Muscle layer of colon (tissue), 2 donors: ENCODE measurements around the gene KRCC1.
"Not testable (repeated sequence)": the region's sequence is repeated elsewhere in the genome, so short reads cannot be mapped to it uniquely, and the experiment has no call there.

Source experiments
- H3K27ac ChIP-seq: one replicate; pipeline ENCODE4 v1.7.0; 2013; ENCODE audit warnings: low read depth, mild to moderate bottlenecking, low read length, moderate library complexity
- H3K27me3 ChIP-seq, 2 donors: one replicate each; pipeline ENCODE4 v1.7.0; 2013; ENCODE audit warnings: low read length in 2 of 2, mild to moderate bottlenecking in 2 of 2; ENCODE audit not compliant: insufficient read depth in 2 of 2, control insufficient read depth in 1 of 2
- H3K36me3 ChIP-seq: one replicate; pipeline ENCODE4 v1.7.0; 2013; ENCODE audit warnings: mild to moderate bottlenecking, low read length; ENCODE audit not compliant: insufficient read depth
- H3K4me1 ChIP-seq: one replicate; pipeline ENCODE4 v1.7.0; 2013; ENCODE audit warnings: mild to moderate bottlenecking, low read length; ENCODE audit not compliant: insufficient read depth
- H3K4me3 ChIP-seq, 2 donors: one replicate each; pipeline ENCODE4 v1.7.0; 2013; ENCODE audit warnings: low read length in 2 of 2, low read depth in 1 of 2, mild to moderate bottlenecking in 1 of 2, moderate library complexity in 1 of 2
- H3K9ac ChIP-seq: one replicate; pipeline ENCODE4 v1.7.0; 2013; ENCODE audit warnings: low read length
- H3K9me3 ChIP-seq: one replicate; pipeline ENCODE4 v1.7.0; 2013; ENCODE audit warnings: mild to moderate bottlenecking, low read length
- donor health status: abdominal sarcoma.
- donor health status: Adenocarcinoma of cecum.

KRCC1 gene

GRCh38 chr2:88016086-88016959, 39.3 kb downstream of the KRCC1 start, which contains the start of gene RNU2-63P:
Gene RNU2-63P (minus strand): TSS chr2:88016547.
- no peaks in the 10 kb centered on the region for H3K36me3 ChIP-seq
- H3K4me3 ChIP-seq = peak within 1 kb of the TSS; percentile 87
- peak within 1 kb of the TSS; percentile 70 for H3K27ac ChIP-seq
- H3K4me1 ChIP-seq = peaks cover 2% of the 10 kb centered on the region
- H3K27me3 ChIP-seq = no peaks in the 10 kb centered on the region
- H3K9me3 ChIP-seq = no peaks in the 10 kb centered on the region
- H3K9ac ChIP-seq = peak within 1 kb of the TSS; percentile 76

GRCh38 chr2:88011011-88011410, 44.6 kb downstream of the KRCC1 start:
- Histone ChIP-seq H3K4me1 (peaks cover 5% of the 10 kb centered on the region), H3K4me3 (no peak overlapping the region), H3K36me3 (no peaks in the 10 kb centered on the region), H3K9me3 (no peaks in the 10 kb centered on the region), H3K27ac (no peak overlapping the region), H3K9ac (no peak overlapping the region), H3K27me3 (no peaks in the 10 kb centered on the region)

- H3K4me3 ChIP-seq = no peak overlapping the region
- no peaks in the 10 kb centered on the region for H3K27me3 ChIP-seq
- H3K4me1 ChIP-seq = peaks cover 5% of the 10 kb centered on the region
- H3K9me3 ChIP-seq = no peaks in the 10 kb centered on the region
- no peak overlapping the region for H3K27ac ChIP-seq
- H3K9ac ChIP-seq = no peak overlapping the region
- H3K36me3 ChIP-seq = no peaks in the 10 kb centered on the region
Observed at GRCh38 chr2:88010136-88010535, 45.4 kb downstream of the KRCC1 start.

- peaks cover 0 to 4% of the 10 kb centered on the region in 2 donors for H3K27me3 ChIP-seq
- no peaks in the 10 kb centered on the region for H3K36me3 ChIP-seq
- H3K9ac ChIP-seq = no peak overlapping the region
- no peaks in the 10 kb centered on the region for H3K9me3 ChIP-seq
- no peak overlapping the region for H3K27ac ChIP-seq
- H3K4me1 ChIP-seq = peaks cover 5% of the 10 kb centered on the region
- no peak overlapping the region for H3K4me3 ChIP-seq
Observed at GRCh38 chr2:88006912-88007439, 48.6 kb downstream of the KRCC1 start.

GRCh38 chr2:88005776-88006175, 49.8 kb downstream of the KRCC1 start:
- Histone ChIP-seq H3K36me3 (no peaks in the 10 kb centered on the region), H3K27ac (no peak overlapping the region), H3K9me3 (no peaks in the 10 kb centered on the region), H3K9ac (no peak overlapping the region), H3K4me1 (no peaks in the 10 kb centered on the region), H3K27me3 (peaks cover 0 to 7% of the 10 kb centered on the region in 2 donors), H3K4me3 (no peak overlapping the region)

GRCh38 chr2:88003074-88003755, 52.4 kb downstream of the KRCC1 start:
- Histone ChIP-seq H3K27me3 (peaks cover 0 to 7% of the 10 kb centered on the region in 2 donors), H3K36me3 (no peaks in the 10 kb centered on the region), H3K27ac (no peak overlapping the region), H3K4me1 (no peaks in the 10 kb centered on the region), H3K4me3 (no peak overlapping the region), H3K9me3 (no peaks in the 10 kb centered on the region), H3K9ac (no peak overlapping the region)

GRCh38 chr2:88002359-88002707, 53.2 kb downstream of the KRCC1 start:
- no peaks in the 10 kb centered on the region for H3K4me1 ChIP-seq
- no peak overlapping the region for H3K9ac ChIP-seq
- H3K27ac ChIP-seq = no peak overlapping the region
- H3K27me3 ChIP-seq = peaks cover 0 to 7% of the 10 kb centered on the region in 2 donors
- no peaks in the 10 kb centered on the region for H3K9me3 ChIP-seq
- no peaks in the 10 kb centered on the region for H3K36me3 ChIP-seq
- no peak overlapping the region for H3K4me3 ChIP-seq

- H3K4me3 ChIP-seq, H3K36me3 ChIP-seq, H3K27me3 ChIP-seq, H3K27ac ChIP-seq, H3K4me1 ChIP-seq, H3K9ac ChIP-seq, H3K9me3 ChIP-seq: not testable (repeated sequence)
Observed at GRCh38 chr2:88000474-88000873, 55.1 kb downstream of the KRCC1 start.

GRCh38 chr2:87996570-87996969, 59.0 kb downstream of the KRCC1 start:
- Histone ChIP-seq H3K9me3 (no peaks in the 10 kb centered on the region), H3K9ac (no peak overlapping the region), H3K27ac (no peak overlapping the region), H3K27me3 (peaks cover 0 to under 1% of the 10 kb centered on the region in 2 donors), H3K36me3 (no peaks in the 10 kb centered on the region), H3K4me3 (no peak overlapping the region), H3K4me1 (no peaks in the 10 kb centered on the region)

GRCh38 chr2:87995756-87996155, 59.8 kb downstream of the KRCC1 start:
- Histone ChIP-seq H3K4me3 (no peak overlapping the region), H3K27me3 (no peaks in the 10 kb centered on the region), H3K9me3 (no peaks in the 10 kb centered on the region), H3K9ac (no peak overlapping the region), H3K4me1 (no peaks in the 10 kb centered on the region), H3K36me3 (no peaks in the 10 kb centered on the region), H3K27ac (no peak overlapping the region)

- not testable (repeated sequence) for H3K4me1 ChIP-seq, H3K27ac ChIP-seq, H3K27me3 ChIP-seq, H3K9ac ChIP-seq, H3K9me3 ChIP-seq, H3K36me3 ChIP-seq, H3K4me3 ChIP-seq
Observed at GRCh38 chr2:87994304-87994850, 61.2 kb downstream of the KRCC1 start.
